Effector CD8-positive, alpha-beta T cell (primary cell): Measurements from ENCODE around the gene SSH2.

Experiments used
- DNase-seq: peaks from one replicate; lab custom pipeline; 2025; lab: John Stamatoyannopoulos, UW

Gene SSH2

DNA sequence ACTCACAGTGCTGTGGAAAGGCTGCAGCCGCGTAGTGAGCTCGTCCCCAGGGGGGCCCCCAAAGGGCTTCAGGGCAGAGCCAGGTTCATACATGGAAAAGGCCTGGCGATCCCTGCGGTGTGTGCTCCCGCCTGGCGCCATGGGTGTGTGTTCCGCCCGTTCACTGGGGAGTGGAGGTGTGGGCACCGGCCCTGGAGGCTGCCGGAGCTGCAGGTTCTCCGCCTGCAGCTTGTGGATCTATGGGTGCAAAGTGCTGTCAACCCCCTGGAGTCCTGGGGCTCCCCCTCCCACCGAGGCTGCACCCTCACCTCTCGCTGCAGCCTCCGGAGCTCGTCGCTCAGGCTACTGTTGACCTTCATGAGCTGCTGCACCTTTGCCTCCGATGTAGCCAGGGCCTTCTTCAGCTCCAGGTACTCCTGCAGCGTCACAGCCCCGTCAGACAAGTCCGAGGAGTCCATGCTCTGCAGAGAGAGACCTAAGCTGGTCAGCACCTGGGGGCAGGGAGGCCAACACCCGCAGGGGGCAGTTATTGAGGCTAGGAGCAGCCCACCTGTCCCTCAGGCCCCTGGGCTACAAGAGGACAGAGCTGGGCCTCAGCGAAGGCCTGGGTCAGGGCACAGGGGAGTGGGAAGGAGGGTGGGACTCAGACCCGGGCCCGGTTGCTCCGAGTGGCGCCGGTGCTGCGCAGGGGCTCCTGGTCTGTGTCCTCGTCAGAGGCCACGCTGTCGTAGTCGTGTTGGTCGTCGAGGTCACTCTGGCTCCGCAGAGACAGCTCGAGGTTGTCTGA is 353.6 kb downstream of the SSH2 start:
- DNase-seq = no peak
